Measurements from ENCODE around the gene VWA3B.

DNA sequence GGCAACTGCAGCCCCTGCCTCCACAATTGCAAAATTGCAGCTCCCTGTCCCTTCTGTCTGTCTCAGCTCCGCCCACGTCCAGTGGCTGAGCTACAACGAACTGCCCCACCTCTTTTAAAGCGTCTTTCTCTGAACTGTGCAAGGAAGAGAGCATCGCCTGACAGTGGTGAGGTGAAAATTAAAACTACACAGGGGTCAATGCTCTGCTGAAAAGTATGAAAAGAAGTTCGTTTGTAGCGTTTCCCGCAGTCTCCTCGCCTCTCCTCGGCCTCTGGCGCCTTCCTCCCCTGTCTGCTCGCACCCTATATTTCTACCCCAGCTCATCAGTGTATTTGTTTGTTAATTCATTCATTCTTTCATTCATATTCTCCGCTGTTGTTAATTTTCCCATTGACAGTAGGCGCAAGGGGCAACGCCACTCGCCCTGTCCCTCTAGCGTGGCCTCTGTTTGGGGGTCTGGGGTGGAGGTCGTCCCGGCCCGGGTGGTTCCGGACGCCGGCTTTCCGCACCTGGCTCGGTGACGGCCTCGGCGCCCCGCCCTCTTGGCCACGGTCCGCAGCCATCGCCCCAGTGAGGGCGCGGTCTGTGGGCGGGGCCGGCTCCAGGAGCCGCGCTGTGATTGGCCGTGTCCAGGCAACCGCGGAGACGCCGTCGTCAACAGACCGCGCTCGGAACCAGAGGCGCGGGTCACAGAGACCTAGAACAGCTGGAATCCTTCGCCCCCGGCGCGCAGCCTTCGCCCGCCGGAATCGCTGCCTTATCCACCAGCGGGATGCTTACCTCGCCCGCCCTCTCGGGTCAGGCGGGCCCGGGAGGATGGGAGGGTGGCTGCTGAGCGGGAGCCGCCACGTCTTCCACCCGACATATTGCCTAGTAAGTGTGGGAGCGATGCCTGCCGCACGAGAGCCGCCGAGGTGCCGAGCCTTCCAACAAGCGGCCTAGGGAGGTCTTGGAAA lies at the start of gene VWA3B:
- TF ChIP-seq EZH2 (IDR thresholded peaks at IDR 0.05; ENCODE audit: insufficient read depth, poor library complexity, severe bottlenecking) (no peak), EZH2phosphoT487 (IDR thresholded peaks at IDR 0.05; ENCODE audit: insufficient read depth, low read depth) (no peak)
